ENCODE measurements around the gene ORC5.

The ORC5 gene

DNA sequence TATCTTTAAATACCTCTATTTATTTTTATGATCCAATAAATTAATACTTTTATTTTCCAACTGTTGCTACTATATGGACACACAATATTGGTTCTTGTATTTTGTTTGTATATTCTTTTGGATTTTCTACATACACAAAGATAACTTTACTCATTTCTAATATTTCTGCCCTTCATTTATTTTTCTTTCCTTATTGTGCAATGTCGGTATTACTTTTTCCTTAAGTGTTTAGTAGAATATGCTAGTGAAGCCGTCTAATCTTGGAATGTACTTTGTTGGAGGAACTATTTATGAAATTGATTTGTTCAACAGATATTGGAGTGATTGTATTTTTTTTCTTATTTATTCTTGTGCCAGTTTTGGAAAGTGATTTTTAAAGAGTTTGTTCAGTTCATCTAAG is 94.0 kb downstream of the ORC5 start:
- Histone ChIP-seq H2AFZ (ENCODE audit: low read depth, low read length) (no peak overlapping the region), H4K20me1 (ENCODE audit: insufficient read depth, low read length) (no peaks in the 10 kb centered on the region), H3K9ac (ENCODE audit: low read length) (no peak overlapping the region), H3K27me3 (ENCODE audit: low read depth, low read length) (no peaks in the 10 kb centered on the region), H3K9me3 (ENCODE audit: insufficient read depth, low read length) (no peaks in the 10 kb centered on the region), H3K27ac (ENCODE audit: low read length) (no peak overlapping the region), H3K79me2 (ENCODE audit: low read length) (no peaks in the 10 kb centered on the region), H3K36me3 (replicated peaks; ENCODE audit: low read depth, low read length) (no peaks in the 10 kb centered on the region), H3K4me1 (ENCODE audit: low read length) (no peaks in the 10 kb centered on the region), H3K4me3 (ENCODE audit: low read length) (no peak overlapping the region), H3K4me2 (ENCODE audit: low read length) (no peak overlapping the region)
- TF ChIP-seq EZH2phosphoT487 (IDR thresholded peaks at IDR 0.05; ENCODE audit: low read depth), result no peak
- TF ChIP-seq, protein P1, sequence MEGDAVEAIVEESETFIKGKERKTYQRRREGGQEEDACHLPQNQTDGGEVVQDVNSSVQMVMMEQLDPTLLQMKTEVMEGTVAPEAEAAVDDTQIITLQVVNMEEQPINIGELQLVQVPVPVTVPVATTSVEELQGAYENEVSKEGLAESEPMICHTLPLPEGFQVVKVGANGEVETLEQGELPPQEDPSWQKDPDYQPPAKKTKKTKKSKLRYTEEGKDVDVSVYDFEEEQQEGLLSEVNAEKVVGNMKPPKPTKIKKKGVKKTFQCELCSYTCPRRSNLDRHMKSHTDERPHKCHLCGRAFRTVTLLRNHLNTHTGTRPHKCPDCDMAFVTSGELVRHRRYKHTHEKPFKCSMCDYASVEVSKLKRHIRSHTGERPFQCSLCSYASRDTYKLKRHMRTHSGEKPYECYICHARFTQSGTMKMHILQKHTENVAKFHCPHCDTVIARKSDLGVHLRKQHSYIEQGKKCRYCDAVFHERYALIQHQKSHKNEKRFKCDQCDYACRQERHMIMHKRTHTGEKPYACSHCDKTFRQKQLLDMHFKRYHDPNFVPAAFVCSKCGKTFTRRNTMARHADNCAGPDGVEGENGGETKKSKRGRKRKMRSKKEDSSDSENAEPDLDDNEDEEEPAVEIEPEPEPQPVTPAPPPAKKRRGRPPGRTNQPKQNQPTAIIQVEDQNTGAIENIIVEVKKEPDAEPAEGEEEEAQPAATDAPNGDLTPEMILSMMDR (IDR thresholded peaks at IDR 0.05; ENCODE audit: low read depth, low read length), result no peak

DNA sequence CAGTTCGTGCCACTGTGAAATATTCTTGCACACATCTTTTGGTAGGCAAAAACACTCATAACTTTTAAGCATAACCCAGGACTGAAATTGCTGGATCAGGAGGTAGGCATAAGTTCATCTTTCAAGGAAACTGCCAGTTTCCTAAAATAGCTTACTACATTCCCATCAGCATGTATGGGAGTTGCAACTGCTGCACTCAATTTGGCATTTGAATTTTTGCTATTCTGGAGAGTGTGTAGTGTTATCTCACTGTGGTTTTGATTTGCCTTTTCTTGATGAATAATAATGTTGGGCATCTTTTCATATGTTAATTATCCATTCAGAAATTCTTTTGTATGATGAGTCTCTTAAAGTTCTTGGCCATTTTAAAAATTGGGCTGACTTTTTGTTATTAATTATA is 95.2 kb downstream of the ORC5 start:
- no peaks in the 10 kb centered on the region for H3K36me3 ChIP-seq (replicated peaks; ENCODE audit: low read depth, low read length)
- no peaks in the 10 kb centered on the region for H3K4me1 ChIP-seq (ENCODE audit: low read length)
- H3K4me3 ChIP-seq (ENCODE audit: low read length), result no peak overlapping the region
- no peak overlapping the region for H3K27ac ChIP-seq (ENCODE audit: low read length)
- no peaks in the 10 kb centered on the region for H3K9me3 ChIP-seq (ENCODE audit: insufficient read depth, low read length)
- no peaks in the 10 kb centered on the region for H3K27me3 ChIP-seq (ENCODE audit: low read depth, low read length)
- H4K20me1 ChIP-seq (ENCODE audit: insufficient read depth, low read length), result no peaks in the 10 kb centered on the region
- H3K4me2 ChIP-seq (ENCODE audit: low read length), result no peak overlapping the region
- H3K9ac ChIP-seq (ENCODE audit: low read length), result no peak overlapping the region
- TF ChIP-seq, protein P1 (IDR thresholded peaks at IDR 0.05; ENCODE audit: low read depth, low read length), result no peak
- no peak for TF ChIP-seq EZH2phosphoT487 (IDR thresholded peaks at IDR 0.05; ENCODE audit: low read depth)
- H3K79me2 ChIP-seq (ENCODE audit: low read length), result no peaks in the 10 kb centered on the region
- H2AFZ ChIP-seq (ENCODE audit: low read depth, low read length), result no peak overlapping the region

- no peaks in the 10 kb centered on the region for H3K9me3 ChIP-seq (ENCODE audit: insufficient read depth, low read length)
- TF ChIP-seq EZH2phosphoT487 (IDR thresholded peaks at IDR 0.05; ENCODE audit: low read depth), result no peak
- TF ChIP-seq, protein P1 (IDR thresholded peaks at IDR 0.05; ENCODE audit: low read depth, low read length), result no peak
- H4K20me1 ChIP-seq (ENCODE audit: insufficient read depth, low read length), result no peaks in the 10 kb centered on the region
- no peak overlapping the region for H3K4me2 ChIP-seq (ENCODE audit: low read length)
- H3K27ac ChIP-seq (ENCODE audit: low read length), result no peak overlapping the region
- H2AFZ ChIP-seq (ENCODE audit: low read depth, low read length), result no peak overlapping the region
- no peaks in the 10 kb centered on the region for H3K79me2 ChIP-seq (ENCODE audit: low read length)
- H3K9ac ChIP-seq (ENCODE audit: low read length), result no peak overlapping the region
- H3K27me3 ChIP-seq (ENCODE audit: low read depth, low read length), result no peaks in the 10 kb centered on the region
- no peak overlapping the region for H3K4me3 ChIP-seq (ENCODE audit: low read length)
- no peaks in the 10 kb centered on the region for H3K4me1 ChIP-seq (ENCODE audit: low read length)
- no peaks in the 10 kb centered on the region for H3K36me3 ChIP-seq (replicated peaks; ENCODE audit: low read depth, low read length)
These were observed 96.5 kb downstream of the ORC5 start for GRCh38 chr7:104111271-104111670.

- Histone ChIP-seq H3K4me1 (ENCODE audit: low read length) (no peaks in the 10 kb centered on the region), H3K27ac (ENCODE audit: low read length) (no peak overlapping the region), H3K4me2 (ENCODE audit: low read length) (no peak overlapping the region), H3K36me3 (replicated peaks; ENCODE audit: low read depth, low read length) (no peaks in the 10 kb centered on the region), H2AFZ (ENCODE audit: low read depth, low read length) (no peak overlapping the region), H3K9me3 (ENCODE audit: insufficient read depth, low read length) (no peaks in the 10 kb centered on the region), H4K20me1 (ENCODE audit: insufficient read depth, low read length) (no peaks in the 10 kb centered on the region), H3K79me2 (ENCODE audit: low read length) (no peaks in the 10 kb centered on the region), H3K4me3 (ENCODE audit: low read length) (no peak overlapping the region), H3K27me3 (ENCODE audit: low read depth, low read length) (peaks cover 4% of the 10 kb centered on the region; the same call in 1 of the 2 replicates), H3K9ac (ENCODE audit: low read length) (no peak overlapping the region)
- TF ChIP-seq, protein P1 (IDR thresholded peaks at IDR 0.05; ENCODE audit: low read depth, low read length), result peak; percentile 23
- no peak for TF ChIP-seq EZH2phosphoT487 (IDR thresholded peaks at IDR 0.05; ENCODE audit: low read depth)
These were observed 101.5 kb downstream of the ORC5 start for GRCh38 chr7:104106108-104106905.

Measured in OCI-LY3 (cell line).